HG03457 (cell line): ENCODE results near the gene SLAMF9.

ENCODE experiments used
- ATAC-seq: cut with Tn5 transposase; IDR thresholded peaks from one replicate; pipeline ENCODE4 v1.9.1; 2021; ENCODE audit warnings: moderate number of reproducible peaks; ENCODE audit not compliant: unreplicated experiment

The SLAMF9 gene

DNA sequence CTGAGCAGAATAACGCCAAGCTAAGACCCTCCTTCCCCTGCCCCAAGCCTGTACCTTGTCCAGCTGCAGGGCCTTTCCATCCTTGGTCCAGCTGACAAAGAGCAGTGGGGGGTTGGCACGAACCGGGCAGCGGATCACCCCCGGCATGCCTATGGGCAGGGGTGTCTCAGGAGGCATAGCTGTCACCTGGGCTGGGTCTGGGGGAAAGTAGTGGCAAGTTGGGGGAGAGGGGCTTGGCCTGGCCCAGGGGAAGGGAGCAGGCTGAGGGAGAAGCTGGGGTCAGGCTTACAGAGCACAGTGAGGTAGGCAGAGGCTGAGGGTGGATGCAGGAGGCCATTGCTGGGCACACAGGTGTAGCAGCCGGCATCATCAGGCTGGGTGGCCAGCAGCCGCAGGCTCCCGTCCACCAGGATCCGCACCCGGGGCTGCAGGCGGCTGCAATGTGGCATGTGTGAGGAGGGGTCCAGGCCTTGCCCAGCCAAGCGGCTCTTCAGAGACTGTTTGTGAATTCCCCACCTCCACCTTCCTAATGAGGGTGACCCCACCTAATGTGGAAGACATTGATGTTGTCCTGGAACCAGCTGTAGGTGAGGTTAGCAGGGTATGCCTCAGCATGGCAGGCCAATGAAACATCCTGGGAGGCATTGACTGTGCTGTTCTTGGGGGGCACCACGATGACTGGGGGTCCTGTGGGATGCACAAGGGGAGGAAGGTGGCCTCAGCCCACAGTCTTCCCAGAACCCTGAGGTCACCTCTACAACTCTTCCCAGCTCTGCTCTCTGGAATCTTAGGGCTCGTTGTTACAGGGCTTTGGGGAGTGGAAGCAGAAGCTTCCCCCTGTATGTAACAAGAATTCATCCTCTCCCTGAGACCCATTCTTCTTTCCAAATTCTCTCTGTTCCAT lies 19.6 kb downstream of the SLAMF9 start:
- no peak for ATAC-seq

DNA sequence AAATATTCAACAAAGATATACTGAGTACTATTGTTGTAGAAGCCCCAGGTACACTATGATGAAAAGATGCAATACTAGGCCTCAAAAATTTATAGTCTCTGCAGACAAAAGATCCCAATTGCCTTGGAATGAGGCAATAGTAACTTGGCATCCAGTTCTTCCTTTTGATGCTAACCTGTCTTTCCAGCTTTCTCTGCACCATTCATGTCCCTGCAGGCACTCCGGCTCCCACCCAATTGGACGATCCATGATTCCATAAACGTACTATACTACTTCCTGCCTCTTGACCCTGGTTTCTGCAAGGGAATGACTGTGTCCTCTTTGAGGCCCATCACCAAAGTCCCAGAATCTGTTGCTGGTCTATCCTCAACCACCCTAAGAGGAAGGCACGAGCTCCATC lies 20.7 kb downstream of the SLAMF9 start:
- no peak for ATAC-seq

DNA sequence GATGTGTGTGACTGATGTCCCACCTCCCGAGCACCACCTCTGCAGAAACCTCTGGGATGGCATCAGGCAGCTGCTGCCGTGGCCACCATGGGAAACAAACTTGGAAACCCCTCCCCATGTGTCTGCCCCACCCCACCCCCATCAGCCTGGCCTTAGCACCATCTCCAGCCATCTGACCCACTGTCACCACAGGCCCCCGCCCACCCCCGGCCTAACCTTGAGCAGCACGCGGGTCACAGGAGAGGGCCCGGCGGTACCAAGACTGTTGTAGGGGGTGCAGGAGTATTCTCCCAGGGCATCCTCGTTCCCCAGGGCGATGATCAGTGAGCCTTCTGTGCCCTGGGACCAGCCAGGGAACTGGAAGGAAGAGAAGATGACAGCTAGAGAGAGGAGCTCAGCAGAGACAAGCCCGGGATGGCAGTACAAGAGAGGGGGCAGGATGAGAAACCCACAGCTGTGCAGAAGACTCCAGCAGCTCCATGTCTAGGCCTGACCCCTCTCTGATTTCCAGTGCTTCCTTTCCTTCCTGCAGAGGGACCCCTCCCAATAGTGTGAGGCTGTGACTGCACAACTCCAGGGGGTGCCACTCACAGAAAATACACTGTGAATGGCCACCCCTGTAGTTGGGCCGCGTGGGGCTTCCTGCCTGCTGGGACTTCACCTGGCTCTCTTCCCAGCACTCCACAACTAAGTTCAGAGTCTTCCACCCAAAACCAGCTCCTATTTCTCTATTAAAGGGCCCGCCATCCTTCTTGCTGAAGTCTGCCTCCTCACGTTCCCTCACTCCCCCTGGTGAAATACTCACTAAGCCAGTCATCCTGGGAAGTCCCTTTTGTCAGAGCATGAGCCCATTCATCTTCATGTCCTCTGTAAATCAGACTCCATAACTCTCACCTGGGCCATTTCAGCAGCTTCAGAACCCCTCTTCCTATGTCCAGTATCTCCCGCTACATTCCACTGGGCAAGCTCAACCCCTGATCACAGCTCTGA lies 21.4 kb downstream of the SLAMF9 start:
- ATAC-seq: no peak

DNA sequence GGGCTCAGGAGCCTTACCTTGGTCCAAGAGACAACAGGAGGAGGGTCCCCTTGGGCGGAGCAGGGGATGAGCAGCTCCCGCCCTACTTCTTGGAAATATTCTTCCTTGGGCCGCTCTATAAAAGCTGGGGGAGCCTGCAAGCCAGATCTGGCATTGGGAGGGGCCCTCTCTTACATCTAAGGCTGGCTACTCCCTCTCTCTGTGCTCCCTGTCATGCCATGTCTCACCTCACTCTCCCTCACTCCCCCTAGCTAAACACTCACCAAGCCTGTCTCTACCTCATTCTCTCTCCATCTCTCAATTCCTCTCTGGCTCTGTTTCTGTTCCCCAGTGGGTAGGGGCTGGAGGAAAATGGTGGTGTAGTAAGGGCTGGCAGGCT lies 22.3 kb downstream of the SLAMF9 start:
- ATAC-seq: no peak

DNA sequence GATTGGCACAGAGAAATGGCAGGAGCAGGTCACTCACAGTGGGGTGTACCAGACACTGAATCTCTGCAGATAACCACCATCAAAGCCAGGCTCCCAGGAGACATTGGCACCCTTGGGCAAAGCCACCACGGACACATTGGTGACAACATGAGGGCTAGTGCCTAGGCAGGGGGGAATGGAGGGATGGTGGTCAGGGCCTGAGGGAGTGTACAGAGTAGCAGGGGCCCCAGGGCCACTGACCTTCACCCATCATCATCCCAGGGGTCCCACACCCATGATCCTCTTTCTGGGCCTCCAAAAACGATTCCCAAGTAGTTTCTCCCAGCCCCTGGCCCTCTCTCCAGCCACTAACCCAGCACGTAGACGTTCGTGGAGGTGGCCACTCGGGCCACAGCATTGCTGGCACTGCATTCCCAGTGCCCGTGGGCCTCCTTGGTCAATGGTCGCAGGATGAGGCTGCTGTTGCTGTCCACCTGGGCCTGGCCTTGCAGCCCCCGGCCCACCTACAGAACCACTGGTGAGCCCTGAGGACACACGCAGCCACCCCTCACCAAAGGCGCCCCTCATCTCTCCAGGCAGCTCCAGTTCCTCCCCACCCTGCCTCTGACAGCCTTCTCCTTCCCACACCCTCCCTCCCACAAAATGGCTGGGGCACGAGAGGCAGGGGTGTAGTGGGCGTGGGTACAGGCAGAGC lies 22.8 kb downstream of the SLAMF9 start:
- no peak for ATAC-seq

DNA sequence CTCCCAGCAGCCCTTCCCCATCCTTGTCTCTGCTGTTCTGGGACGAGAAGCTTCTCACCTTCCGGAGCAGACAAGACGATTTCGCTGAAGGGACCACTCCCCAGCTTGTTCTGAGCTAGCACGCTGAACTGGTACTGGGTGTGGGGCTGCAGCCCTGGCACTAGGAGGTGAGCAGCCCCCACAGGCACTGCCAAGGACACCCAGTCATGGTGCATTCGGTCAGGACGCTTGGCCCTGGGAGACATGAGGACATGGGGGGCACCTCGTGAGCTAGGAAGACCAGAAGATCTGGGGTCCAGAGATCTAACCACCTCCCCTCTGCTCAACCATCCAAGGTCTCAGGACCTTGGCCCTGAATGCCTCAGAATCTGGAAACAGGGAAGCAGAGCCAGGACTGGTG lies 23.4 kb downstream of the SLAMF9 start:
- no peak for ATAC-seq

DNA sequence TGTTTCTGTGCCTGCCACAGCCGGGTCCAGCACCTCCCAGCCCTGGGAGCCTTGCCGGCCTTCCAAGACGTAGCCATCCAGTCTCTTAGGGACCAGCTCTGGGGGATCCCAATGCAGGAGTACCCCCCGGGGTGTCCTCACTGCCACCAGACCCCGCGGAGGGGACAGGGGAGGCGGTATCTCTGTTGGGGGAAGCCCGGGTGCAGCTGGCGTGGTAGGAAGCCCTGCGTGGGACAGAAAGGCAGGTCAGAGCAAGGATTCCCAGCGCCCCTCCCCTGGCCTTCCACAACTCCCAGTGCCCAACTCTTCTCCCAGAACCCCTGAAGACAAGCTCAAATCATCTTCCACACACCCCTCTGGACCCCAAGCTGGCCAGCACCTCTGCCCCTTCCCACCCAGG lies 23.8 kb downstream of the SLAMF9 start:
- no peak for ATAC-seq

DNA sequence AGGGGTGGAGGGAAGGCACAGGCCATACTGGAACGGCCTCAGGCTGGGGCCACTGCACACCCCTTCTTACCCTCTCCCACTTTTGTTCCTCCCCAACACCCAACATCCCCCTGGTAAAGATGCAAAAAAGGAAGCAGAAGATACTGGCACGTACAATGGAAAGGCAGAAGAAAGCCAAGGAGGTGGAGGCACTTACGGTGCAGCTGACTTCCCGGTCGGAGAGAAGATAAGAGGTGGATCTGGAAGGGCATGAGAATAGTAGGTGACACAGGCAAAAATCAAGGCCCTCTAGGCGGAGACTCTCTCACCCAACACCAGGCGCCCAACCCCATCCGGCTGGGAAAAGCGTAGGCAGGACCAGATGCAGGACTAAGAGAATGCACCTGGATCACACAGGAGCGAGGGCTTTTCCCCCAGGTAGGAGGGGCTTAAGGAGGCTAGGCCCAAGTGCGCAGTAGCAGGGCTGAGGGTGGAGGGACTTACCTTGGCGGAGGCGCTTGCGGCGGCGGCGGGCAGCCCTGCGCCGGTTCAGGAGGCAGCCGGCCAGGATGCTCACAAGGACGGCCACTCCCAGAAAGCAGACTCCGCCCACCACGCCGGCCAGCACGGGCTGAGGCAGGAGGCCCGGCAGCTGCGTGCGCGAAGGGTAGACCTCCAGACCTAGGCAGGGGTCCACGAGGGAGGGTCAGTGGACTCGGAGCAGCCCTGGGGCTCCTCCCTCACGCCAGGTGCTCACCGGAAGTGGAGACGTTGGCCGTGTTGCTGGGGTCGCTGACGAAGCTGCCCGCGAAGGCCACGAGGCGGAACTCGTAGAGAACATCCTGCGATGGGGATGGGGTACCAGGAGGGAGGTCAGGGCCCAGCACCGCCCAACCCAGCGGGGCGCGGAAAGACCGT lies 24.6 kb downstream of the SLAMF9 start:
- ATAC-seq: no peak

DNA sequence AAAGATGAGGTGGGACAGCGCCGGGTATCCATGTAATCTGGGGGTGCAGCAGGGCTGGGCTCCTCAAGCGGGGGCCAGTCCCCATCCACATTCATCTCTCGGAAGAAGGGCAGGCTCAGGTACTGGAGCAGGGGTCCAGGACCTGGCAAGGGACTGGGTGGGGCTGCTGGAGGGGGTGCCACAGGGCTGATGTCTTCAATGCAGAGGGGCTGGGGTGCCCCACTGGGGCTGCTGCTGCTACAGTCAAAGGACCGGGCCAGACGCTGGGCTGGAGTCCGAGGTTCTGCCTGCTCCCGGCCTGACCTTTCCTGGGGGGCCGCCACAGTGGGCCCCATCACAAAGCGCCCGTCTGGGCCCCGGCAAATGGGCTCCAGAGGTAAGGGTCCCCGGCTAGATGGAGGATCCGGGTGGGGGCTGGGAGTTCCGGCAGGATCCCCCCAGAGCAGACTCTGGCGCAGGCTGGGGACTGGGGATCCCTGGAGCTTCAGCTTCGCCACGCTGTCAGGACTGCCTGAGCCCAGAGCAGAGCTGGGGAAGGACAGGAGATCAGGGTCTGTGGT lies 25.5 kb downstream of the SLAMF9 start:
- no peak for ATAC-seq

DNA sequence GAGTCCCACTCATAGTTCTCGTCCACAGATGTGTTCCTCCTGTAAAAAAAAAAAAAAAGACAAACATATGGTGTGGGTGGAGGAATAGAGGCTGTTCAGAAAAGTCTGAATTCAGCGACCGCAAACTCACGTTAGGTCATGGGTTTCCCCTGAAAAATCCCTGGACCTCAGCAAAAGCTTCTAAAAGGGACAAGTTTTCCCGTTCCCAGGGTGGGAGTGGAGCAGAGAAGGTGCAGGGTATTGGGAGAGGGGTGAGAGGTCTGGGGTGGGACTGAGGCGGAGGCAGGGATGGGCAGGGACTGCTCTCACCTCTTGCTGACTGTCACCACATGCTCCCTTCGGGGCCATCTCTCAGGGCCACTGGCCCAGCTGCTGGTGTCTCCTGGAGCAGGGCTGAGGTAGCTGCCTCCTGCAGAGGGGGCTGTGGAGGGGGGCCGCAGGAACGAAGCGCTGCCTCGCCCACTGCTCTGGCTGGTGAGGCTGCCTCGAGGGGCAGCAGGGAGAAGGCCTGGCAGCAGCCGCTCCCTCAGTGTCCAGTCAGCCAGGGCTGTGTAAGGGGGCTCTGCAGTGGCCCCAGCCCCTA lies 26.1 kb downstream of the SLAMF9 start:
- no peak for ATAC-seq

DNA sequence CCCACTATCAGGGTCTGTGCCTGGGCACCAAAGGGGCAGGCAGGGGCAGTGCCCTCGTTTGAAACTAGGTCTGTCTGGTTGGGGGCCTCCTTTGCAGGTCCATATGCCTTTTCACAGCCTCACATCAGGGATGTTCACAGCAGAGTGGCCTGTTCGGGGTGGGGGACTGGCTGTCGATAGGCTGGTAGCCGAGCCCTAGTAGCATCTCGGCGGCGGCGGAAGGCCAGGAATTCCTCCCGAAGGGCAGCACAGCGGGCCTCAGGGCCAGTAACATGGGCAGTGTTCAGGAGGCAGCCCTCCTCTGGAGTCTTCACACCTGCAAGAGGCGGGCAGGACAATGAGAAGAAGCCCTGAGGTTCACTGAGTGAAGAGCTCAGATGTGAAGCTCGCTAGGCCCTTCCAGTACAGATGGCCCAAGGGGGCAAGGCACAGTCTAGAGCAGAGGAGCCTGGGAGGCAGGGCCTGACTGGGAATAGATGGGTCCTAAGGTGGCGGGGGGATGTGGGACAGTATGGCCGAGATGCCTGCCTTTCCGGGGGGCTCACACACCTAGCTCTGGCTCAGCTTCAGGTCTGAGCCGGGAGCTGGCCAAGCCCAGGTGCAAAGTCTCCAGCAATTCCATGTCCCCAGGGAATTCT lies 26.7 kb downstream of the SLAMF9 start:
- no peak for ATAC-seq

DNA sequence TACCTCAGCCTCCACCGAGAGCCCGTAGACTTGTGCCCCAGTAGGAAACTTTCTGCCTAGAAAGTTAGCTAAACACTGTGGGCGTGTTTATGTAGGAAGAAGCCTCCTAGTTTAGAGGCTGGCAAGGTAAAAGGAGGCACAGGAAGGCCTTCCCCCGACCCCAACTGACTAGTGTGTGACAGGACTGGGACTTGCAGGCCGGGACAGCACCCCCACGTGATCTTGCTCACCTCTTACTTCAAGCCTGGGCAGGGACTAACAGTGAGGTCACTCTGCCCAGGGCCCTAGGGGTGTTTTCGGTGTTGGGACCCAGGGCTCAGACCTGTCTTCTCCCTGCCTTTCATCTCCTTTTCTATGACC lies 28.3 kb downstream of the SLAMF9 start:
- no peak for ATAC-seq

DNA sequence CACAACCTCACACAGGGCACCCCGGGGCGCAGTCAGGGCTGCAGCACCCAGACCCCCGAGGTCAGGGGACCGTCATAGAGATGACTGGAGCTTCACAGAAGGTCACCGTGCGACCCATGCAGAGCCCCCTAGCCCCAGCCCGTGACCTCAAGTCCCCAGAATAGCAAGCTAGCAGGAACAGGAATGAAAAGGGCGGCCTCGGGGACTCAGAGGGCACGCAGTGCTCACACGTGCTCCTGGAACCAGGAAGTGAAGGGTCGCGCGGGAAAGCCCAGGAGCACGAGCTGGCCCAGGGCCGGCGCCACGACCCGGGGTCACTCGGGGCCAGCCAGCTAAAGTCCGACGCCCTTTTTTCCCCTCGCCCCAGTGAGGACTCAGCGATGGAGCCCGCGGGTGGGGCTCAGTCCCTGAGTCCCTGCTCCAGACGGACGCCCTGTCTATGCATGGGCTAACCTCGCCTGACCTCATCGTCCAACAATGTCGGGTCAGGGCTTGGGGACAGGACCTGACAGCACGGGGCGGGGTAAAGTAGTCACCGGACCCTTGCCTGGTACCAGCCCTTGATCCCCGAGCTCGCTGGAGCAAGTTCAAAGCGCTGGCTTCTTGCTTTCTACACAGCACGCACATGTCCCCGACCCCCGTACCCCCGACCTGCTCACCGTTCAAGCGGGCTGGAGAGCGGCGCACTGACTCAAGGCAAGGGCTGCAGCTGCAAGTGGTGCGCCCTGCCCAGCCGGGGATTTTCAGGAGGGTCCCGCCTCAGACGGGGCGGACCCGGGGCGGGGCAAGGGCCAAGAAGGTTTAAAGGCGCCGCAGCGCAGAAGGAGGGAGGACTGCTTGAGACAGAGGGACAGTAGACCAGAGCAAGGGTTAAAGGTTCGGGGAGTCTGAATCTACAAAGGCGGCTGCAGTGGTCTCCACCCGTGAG lies 29.0 kb downstream of the SLAMF9 start, which contains the start of gene TAGLN2:
TAGLN2 (minus strand) TSS at position 717 of the 928 bp plus-strand sequence. CDS start 4,998 bp downstream, outside the sequence.
- peak; percentile 47 for ATAC-seq

DNA sequence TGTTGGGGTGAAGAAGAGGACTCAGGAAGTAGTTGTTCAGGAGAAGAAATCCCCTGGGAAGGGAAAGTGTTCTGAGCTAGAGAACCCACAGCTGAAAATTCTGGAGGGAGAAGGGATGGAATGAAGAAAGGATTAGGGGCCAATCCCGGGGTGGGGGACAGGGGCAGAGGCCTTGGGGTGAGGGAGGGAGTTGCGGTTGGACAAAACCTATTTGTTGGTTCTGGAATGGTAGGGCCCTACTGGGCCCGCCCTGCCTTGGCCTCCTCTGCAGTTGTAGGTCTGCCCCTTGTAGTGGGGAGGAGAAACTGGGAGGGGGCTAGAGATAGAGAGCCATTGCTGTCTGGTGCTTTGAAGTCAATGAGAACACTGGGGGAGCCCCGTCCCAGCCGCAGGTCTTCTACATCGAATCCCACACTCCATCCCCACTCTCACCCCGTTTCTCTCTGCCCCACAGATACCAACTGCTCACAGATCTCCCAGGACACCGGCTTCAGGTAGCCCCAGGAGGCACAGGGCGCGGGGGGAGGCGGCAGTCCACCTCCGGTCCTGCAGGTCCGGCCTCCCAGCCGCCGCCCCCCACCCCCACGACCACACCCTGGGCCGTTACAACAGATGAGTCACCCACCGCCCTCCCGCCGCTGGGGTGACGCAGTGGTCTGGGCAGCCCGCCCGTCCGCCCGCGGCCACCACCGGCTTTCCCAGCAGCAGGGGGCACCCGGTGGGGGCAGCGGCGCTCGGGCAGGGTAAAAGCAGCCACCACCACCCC lies 29.8 kb downstream of the SLAMF9 start:
- ATAC-seq: no peak

DNA sequence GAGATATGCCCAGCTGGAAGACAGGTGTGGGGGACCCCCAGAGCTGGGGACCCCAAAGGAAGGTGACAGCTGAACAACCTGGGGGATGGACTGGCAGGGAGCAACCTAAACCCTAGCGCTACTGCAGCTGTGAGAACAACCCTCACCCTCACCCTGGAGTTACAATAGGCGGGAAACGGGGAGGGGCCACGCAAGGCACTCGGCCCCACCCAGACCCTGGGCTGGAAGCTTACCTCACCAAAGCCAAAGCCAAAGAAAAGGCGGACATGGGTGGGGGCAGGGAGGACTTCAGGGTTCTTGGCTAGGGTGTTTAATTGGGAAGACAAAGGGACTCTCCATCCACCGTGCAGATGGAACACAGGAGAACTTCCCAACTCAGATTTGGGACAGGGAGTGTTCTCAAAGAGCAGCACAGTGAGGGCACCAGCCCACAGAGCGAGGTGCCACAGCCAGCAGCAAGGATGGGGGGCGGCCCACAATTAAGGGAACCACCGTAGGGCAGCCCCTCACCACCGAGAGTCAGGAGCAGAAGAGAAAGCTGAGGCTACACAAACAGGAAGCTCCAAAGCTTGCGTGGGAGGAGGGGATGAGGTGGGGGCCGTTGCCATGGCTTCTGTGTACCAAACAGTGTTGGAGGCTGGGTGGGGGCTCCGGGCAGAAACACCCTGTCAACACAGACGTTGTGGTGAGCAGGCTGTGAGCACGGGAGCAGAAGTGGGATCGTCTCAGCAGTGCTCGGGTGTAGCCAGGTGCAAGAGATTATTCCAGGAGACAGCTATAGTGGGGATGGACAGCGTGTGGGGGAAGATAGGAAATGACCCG lies 30.6 kb downstream of the SLAMF9 start:
- peak; percentile 23 for ATAC-seq

DNA sequence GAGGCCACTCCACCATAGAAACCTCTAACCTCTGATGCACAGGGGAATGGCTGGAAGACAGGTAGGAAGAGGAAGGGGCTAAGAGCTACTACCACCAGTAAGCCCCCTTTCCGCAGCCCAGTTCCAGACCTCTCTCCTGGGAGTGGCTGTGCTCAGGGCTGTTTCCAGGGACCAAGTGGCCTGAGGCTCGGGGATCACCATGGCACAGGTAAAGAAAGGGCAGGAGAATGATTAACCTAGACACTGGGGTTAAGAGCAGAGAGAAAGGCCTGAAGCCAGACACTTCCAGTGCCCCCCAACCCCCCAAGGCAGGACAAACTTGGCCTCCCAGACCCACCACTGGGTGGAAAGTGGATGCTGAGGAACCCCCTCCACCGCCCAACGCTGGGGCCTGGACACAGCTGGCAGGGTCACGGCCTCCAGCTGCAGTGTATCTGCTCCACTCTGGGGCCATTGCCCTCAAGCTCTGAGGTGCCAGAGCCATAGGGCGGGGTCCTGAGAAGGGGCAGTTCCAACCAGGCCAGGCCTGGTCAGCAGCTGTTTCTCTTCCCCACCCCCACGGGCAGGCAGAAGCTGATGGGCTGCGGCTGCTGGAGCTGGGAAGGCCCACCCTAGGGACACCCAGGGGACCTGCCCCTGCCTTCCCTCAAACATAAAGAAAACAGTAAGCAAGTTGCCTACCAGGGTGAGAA lies 31.4 kb downstream of the SLAMF9 start:
- ATAC-seq: no peak
